HG03460 (cell line): ENCODE data around the gene LMAN1L.

Experiments
- ATAC-seq: cut with Tn5 transposase; IDR thresholded peaks from one replicate; pipeline ENCODE4 v1.9.1; 2021; ENCODE audit not compliant: unreplicated experiment

LMAN1L gene

GRCh38 chr15:74792227-74793016 lies 20.2 kb upstream of the LMAN1L start:
- ATAC-seq = no peak

- ATAC-seq = no peak
Measured at GRCh38 chr15:74793135-74794028, 19.3 kb upstream of the LMAN1L start.

- no peak for ATAC-seq
Measured at GRCh38 chr15:74794248-74794969, 18.2 kb upstream of the LMAN1L start.

GRCh38 chr15:74794970-74795349 lies 17.7 kb upstream of the LMAN1L start:
- no peak for ATAC-seq

- no peak for ATAC-seq
Measured at GRCh38 chr15:74795966-74796625, 16.5 kb upstream of the LMAN1L start.

GRCh38 chr15:74798388-74799254 lies 14.0 kb upstream of the LMAN1L start:
- ATAC-seq = no peak

- no peak for ATAC-seq
Measured at GRCh38 chr15:74799255-74799855, 13.3 kb upstream of the LMAN1L start.

GRCh38 chr15:74799856-74800558 lies 12.6 kb upstream of the LMAN1L start:
- ATAC-seq = peak; percentile 64

GRCh38 chr15:74800559-74801094 lies 12.0 kb upstream of the LMAN1L start:
- no peak for ATAC-seq

GRCh38 chr15:74801311-74801997 lies 11.2 kb upstream of the LMAN1L start:
- ATAC-seq = no peak

- ATAC-seq = no peak
Measured at GRCh38 chr15:74802290-74802689, 10.3 kb upstream of the LMAN1L start.

- no peak for ATAC-seq
Measured at GRCh38 chr15:74802862-74803447, 9.7 kb upstream of the LMAN1L start.

- no peak for ATAC-seq
Measured at GRCh38 chr15:74804935-74805334, 7.7 kb upstream of the LMAN1L start.

GRCh38 chr15:74807282-74807681 lies 5.4 kb upstream of the LMAN1L start:
- no peak for ATAC-seq

- no peak for ATAC-seq
Measured at GRCh38 chr15:74808078-74808839, 4.4 kb upstream of the LMAN1L start.

GRCh38 chr15:74808840-74809229 lies 3.8 kb upstream of the LMAN1L start:
- ATAC-seq = no peak

- no peak for ATAC-seq
Measured at GRCh38 chr15:74809242-74809641, 3.4 kb upstream of the LMAN1L start.
